MG63 (cell line): Measurements from ENCODE around the gene ADCK1. TPM values are rescaled to one million over a fixed set of nuclear protein-coding genes. Genes with fewer than 3 reads are reported as not detected.

Experiments
- DNase-seq: peaks from one replicate; pipeline ENCODE4 v3.0.0-alpha.2; 2020
- H3K27me3 ChIP-seq: fragments of 250-450 bp; sonication (Bioruptor Pico); 2 replicates; pipeline ENCODE4 v1.5.1; 2020; ENCODE audit warnings: mild to moderate bottlenecking, moderate library complexity
- H3K36me3 ChIP-seq: fragments of 250-450 bp; sonication (Bioruptor Pico); 2 replicates; pipeline ENCODE4 v1.5.1; 2020; ENCODE audit warnings: mild to moderate bottlenecking, moderate library complexity
- H3K4me3 ChIP-seq: fragments of 250-450 bp; sonication (Bioruptor Pico); 2 replicates; pipeline ENCODE4 v1.5.1; 2020; ENCODE audit warnings: mild to moderate bottlenecking, moderate library complexity
- H3K9me3 ChIP-seq: fragments of 250-450 bp; sonication (Bioruptor Pico); 2 replicates; pipeline ENCODE4 v1.5.1; 2020; ENCODE audit warnings: mild to moderate bottlenecking, moderate library complexity
- total RNA-seq: library from RNA; depleted of rRNA; stranded (reverse); fragments of >200 nt; shearing (Covaris generic); gene quantifications from 2 replicates; pipeline ENCODE4 v1.2.3, GENCODE V29; 2014; ENCODE audit warnings: low replicate concordance; rRNA removed

ADCK1 gene
- total RNA-seq, 1 experiment from 2014 or later = 1.6 TPM

DNA sequence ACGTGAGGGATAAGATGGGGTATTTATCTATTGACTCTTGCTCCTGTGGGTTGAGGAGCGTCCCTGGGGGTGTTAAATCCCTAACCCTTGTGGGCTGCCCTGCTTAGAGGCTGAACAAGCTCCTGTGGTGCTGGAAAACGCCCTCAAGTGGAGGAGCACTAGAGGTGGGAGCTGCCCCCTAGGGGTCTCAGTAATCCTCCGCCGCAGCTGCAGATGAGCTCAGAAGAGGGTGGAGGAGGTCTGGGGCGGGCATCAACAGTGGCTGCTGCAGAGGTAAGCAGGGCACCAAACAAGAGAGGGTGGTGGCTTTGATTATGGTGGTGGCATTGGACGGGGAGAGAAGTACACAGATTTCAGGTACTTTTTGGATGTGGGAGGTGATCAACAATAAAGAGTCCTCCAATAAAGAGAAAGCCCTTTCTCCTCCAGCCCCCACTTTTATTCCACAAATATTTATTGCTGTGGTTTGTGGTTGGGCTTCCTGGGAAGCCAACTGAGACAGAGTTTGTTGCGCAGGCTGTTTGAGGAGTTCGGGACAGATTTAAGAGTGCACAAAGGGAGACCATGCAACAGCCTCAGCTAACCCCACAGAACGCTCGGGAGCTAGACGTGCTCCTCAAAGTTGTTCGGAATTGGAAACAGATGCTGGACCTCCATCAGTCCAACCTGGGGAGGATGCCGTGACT is 179.9 kb downstream of the ADCK1 start:
- no peak for DNase-seq
- no peaks in the 10 kb centered on the region for H3K9me3 ChIP-seq
- H3K4me3 ChIP-seq = no peak overlapping the region
- no peaks in the 10 kb centered on the region for H3K27me3 ChIP-seq
- no peaks in the 10 kb centered on the region for H3K36me3 ChIP-seq

DNA sequence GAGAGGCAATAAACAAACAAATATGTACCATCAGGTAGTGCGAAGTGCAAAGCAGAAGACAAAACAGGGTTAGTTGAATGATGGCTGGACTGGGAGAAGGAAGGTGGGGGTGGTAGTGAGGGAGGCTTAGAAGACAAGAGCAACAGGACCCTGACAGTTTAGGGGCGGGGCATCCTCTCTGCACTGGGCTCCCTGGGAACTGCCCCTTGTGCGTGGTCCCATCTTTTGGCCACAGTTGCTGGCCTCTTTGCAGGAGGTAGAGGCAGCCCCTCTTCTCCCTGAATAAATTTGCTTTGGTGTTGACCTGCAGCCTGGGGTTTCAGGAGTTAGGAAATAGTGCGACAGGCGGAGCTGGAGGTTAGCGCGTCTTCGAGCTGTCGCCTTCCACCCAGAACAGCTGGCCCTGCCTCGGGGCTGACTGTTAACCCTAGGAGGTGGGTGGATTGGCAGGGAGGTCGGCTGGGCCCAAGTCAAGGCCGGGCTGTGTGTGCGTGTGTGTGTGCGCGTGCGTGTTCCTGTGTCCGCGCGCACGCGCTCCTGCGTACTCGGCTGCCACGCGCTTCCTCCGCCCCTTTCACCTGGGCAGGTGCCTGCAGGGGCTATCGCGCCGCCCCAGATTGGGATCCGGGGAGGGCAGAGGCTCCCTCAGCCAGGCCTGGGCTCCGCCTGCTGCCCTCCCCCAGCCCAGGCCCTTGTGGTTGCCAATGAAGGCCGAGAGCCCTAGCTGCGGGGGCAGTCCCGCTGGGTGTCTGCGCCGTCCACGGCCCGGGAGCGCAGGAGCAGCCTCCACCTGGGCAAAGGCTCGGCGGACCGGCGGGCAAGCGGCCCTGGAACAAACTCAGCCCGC is 180.8 kb downstream of the ADCK1 start:
- H3K9me3 ChIP-seq = no peaks in the 10 kb centered on the region
- DNase-seq = no peak
- no peaks in the 10 kb centered on the region for H3K27me3 ChIP-seq
- H3K36me3 ChIP-seq = no peaks in the 10 kb centered on the region
- no peak overlapping the region for H3K4me3 ChIP-seq

Other genes starting within 250 kb of the ADCK1 start
- 5.7 and 10.9 TPM in 2 replicates for gene SPTLC2, start 183.5 kb upstream of the ADCK1 start, total RNA-seq
- gene ALKBH1, start 92.1 kb upstream of the ADCK1 start, total RNA-seq = 7.1 and 8.8 TPM in 2 replicates
- 323 and 825 TPM in 2 replicates for gene SLIRP, start 92.0 kb upstream of the ADCK1 start, total RNA-seq
- 34.8 and 39.5 TPM in 2 replicates for gene SNW1, start 39.0 kb upstream of the ADCK1 start, total RNA-seq